HG03097 (cell line): ENCODE measurements around the gene TIMMDC1.
"Not testable (repeated sequence)": the region's sequence is repeated elsewhere in the genome, so short reads cannot be mapped to it uniquely, and the experiment has no call there.

Experiments
- ATAC-seq: cut with Tn5 transposase; IDR thresholded peaks from one replicate; pipeline ENCODE4 v1.9.1; 2021; ENCODE audit not compliant: unreplicated experiment, low FRiP score

TIMMDC1 gene

DNA sequence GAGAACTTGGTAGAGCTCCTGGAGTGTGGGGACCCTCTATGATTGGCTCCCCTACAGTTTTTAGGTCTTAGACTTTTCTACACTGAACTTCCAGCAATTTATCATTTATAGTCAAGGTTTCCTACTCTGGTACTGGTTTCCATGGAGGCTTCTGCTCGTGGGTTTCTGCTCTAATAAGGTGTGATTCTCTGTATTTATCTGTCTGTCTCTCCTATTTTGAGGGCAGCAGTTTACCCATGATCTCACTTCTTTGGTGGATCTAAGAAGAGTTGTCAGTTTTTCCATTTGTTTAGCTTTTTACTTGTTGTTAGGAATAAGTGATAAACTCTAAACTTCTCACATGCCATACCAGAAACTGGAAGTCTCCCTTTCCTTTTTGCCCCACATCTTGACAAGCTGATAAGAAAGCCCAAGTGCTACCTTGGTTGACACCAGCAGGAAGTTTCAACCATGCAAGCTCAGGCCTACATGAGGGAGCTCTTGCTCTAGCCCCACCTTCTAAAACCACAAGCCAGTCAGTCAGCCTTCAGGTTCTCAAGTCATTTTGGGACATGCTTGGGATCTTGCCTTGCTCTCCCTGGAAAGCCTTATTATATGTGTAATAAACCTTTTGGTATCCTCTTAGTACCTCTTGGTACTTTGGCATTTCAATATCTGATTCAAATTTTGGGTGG lies 10.0 kb downstream of the TIMMDC1 start:
- ATAC-seq, result peak; percentile 57

DNA sequence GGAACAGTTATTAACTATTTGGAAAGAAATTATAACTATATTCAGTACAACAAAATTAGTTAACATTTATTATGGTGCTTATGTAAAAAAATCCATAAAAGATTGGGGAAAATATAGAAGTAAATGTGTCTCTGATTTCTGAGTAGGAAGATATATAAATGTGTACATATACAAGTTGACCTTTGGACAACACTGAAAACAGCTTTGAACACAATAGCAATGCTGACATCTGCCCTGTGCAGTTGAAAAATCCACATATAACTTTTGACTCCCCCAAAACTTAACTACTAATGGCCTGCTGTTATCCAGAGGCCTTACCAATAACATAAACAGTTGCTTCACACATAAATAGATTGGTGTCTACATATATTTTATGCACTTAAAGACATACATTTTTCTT lies 12.3 kb downstream of the TIMMDC1 start:
- no peak for ATAC-seq

DNA sequence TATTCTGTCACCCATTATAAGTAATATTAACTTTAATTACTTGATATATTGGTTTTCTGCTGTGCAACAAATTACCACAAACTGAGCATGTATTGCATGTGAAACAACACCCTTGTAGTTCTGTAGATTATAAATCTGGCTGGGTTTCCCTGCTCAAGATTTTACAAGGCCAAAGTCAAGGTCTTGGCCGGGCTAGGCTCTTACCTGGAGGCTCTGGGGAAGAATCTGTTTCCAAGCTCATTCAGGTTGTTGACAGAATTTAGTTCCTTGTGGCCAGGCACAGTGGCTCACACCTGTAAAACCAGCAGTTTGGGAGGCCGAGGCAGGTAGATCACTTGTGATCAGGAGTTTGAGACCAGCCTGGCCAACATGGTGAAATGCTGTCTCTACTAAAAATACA lies 16.3 kb downstream of the TIMMDC1 start:
- ATAC-seq, result no peak

DNA sequence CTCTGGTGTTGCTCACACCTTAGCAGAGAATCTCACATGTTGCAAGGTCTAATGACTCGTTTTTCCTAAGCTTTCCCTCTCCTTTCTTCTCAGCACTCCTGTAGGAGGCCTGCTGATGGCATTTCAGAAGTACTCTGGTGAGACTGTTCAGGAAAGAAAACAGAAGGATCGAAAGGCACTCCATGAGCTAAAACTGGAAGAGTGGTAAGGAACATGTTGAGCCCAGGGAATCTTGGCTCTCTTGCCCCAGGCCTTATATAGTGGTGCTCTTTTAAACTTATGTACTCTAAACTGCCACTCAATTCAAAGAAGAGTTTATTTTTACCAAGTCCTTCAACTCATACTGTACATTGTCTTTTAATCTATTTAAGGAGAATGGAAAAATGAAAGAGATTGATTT lies 18.8 kb downstream of the TIMMDC1 start:
- no peak for ATAC-seq

DNA sequence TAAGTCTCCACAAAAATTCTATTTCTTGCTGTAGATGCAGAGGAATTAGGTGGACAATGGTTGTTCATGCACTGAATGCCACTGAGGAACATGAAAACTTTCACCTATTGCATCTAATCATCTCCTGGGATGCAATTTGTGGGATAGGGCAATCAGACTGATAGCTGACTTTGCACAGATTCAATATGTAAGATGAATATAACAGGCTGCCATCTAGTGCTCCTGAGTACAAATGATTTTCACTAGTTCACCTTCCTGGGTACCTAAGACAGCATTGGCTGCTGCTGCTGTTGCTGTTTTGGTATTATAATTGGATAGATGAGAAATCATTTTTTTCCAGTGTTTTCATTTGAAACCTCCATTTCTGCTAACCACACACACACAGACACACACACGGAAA lies 19.7 kb downstream of the TIMMDC1 start:
- no peak for ATAC-seq

DNA sequence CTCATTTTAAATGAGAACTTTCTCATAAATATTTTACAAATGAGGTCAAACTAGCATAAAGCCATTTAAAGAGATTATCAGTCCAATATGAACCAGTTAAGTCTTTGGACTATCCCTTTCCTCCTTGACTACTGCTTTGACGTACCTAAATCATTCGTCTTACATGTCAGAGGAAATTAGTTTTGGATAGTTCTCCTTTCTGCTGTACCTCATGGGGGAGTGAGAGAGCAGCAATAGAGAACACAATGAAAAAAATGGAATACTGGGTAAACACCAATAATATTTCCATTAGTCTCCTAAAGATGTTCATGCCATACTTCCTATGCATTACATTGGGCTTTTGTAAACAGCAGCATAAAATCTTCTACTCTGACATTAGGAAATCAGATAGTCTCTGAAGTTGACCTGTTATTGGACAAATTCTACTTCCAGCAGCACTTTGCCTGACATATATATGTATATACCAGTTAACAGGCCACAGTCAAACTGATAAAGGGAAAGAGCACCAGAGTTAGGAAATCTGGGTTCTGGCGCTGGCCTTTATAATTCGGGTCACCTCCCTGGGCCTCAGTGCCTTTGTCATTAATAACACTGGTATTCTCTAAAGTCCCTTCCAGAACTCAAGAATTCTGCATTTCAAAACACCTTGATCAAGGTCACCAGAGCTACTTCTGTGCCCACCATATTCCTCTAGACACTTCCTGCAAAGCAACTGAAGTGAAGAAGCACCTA lies 26.8 kb downstream of the TIMMDC1 start:
- ATAC-seq, result no peak

DNA sequence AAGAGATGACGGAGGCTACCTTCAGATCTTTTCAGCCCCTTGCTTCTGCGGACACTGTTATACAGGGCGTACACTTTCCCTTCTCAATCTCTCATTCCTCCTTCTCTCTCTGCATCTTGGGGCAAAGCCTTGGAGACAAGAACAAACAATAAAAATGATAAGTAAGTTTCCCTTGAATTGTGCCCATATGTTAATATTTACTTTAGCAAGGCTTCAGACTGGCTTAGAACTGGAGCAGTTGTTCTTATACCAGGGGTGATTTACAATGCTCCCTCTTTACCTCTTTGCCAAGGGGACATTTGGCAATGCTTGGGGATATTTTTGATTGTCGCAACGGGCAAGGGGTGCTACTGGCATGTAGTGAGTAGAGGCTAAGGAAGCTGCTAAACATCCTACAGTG lies 29.4 kb downstream of the TIMMDC1 start:
- ATAC-seq, result no peak

DNA sequence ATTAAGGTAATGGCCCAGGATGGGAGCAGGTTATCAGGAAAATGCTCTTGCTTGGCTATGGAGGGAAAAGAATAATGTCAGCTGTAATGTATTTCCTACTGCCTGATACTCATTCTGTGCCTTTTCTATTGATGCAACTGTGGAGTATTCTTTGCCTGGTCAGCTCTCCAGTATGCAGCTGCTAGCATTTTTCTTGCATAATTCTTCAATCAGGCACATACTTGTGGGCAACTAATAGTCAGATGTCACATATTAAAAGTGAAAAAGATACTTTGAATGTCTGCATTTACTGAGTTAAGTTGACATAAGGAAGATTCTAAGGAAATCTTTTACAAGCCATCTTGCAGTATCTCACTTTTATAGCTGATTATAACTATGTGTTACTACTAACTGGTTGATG lies 31.5 kb downstream of the TIMMDC1 start:
- ATAC-seq, result no peak

DNA sequence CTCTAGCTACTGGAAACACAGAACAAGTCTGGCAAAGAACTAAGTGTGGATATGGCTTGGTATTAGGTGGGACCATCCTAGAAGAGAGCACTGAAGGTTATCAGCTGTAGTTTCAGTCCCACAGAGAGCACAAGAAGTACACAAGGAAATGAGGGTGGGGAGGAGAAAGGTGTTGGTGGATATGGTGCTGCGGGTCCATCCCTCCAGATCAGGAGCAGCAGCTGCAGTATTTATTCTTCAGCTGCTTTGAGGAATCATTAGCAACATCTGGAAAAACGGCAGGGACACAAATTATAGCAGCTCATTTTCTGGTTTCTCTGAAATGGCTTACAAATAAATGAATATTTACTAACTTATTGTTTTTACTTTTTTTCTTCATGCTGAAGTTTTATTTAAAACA lies 32.1 kb downstream of the TIMMDC1 start:
- ATAC-seq, result no peak

DNA sequence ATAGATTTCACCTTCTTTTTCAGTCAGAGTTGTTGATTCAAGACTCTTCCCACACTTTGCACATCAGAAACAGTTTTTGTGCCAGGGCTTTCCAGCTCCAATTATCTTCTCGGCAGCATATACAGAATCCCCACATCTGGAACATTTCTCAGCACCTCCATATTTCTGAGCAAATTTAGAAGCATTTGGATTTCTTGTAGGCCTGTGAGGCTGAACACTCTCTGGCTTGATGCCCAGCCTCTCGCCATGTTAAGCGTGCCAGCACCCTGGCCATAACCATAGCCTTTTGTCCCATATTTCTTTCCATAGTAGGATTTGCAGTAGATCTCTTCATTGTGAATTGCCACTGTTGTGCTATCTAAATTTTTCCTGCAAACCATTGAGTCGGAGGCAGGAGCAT lies 32.8 kb downstream of the TIMMDC1 start:
- ATAC-seq, result no peak

DNA sequence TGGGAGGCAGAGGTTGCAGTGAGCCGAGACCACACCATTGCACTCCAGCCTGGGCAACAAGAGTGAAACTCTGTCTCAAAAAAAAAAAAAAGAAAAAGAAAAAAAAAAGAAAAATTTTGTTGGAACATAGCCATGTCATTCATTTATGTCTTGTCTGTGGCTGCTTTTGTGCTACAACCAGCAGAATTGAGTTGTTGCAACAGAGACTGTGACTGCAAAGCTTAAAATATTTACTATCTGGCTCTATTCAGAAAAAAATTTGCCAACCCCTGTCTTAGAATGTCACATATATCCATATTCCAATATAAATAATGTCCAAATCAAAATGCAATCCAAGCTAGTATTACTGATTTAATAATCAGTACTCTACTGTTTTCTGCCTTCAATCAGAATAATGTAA lies 35.9 kb downstream of the TIMMDC1 start:
- ATAC-seq, result no peak

DNA sequence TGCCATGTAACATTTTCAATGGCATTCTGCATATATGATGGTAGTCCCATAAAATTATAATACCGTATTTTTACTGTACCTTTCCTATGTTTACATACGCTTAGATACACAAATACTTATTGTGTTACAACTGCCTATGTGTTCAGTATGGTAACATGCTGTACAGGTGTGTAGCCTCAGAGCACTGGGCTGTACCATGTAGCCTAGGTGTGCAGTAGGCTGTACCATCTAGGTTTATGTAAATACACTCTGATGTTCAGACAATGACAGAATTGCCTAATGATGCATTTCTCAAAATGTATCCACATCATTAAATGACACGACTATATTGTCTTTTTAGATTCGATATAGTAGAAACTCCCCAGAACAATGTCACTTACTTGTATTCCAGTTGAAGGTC lies 38.4 kb downstream of the TIMMDC1 start:
- ATAC-seq, result no peak

DNA sequence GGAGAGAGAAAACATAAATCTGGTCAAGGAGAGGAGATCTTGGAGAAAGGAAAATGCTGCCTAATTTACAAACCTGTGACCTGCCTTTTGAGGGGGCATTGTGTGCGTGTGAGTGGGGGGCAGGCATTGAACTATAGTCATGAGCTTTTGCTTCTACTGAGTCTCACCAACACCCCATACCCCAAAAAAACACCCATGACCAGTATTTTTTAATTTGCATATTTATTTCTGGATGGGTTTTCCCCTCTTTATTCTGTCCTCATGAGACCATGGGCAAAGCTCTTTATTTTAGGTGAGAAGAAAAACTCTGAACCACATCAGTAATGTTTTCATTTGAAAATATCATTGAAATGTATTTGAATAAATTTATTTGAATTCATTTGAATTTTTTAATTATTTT lies 40.4 kb downstream of the TIMMDC1 start:
- no peak for ATAC-seq

DNA sequence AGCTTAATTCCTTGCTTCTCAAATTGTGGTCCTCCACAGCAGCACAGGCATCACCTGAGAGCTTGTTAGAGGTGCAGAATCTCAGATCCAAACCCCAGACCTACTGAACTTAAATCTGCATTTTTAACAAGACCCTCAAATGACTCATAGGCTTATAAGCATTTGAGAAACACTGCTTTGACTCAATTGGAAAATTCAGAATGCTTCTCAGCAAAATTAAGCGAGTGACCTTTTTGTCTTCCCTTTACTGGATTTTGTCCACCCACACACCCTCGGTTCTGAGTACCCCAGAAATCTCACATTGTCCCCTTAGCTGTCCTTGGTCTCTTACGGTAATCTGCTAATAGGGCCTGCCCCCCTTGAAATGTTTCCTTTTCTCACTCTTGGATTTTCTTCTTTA lies 43.2 kb downstream of the TIMMDC1 start:
- ATAC-seq, result no peak

DNA sequence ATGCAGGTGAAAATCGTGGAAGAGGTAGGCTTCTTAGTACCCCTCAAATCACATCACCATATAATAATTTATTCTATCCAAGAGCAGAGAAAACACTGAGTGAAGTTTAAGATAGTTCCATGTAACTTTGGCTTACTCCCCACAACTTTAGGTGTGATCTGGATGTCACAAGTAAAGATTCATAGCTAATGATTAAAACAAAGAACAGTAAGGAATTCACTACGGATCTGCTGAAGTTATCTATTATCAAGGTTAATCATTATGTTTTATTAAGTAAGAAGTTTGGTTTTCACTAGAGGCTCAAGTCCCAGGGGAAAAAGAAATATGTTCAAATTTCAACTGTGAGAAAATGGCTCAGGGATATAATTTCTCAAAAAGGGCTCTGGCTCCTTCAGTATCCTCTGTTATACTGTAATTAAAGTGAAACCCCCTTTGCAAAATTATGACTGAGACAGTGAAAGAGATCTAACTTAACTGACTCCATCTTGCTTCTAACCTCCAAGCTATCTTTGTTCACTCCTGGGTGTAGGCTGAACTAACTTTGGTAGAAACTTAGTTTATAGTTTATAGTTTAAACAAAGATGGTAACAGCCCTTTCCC lies 43.9 kb downstream of the TIMMDC1 start:
- ATAC-seq, result peak; percentile 50

DNA sequence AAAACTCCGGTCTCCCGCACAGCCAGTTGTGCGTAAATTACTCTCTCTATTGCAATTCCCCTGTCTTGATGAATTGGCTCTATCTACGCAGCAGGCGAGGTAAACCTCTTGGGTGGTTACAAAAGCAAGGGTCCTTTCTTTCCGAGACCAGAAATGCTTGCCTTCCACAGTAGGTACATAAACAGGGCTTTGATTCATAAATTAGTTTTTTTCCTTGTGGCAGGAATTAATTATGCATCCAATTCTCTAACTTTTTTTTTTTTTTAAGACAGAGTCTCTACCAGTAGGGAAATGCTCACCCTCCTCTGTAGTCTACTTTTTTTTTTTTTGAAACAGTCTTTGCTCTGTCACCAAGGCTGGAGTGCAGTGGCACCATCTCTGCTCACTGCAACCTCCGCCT lies 44.8 kb downstream of the TIMMDC1 start:
- no peak for ATAC-seq

DNA sequence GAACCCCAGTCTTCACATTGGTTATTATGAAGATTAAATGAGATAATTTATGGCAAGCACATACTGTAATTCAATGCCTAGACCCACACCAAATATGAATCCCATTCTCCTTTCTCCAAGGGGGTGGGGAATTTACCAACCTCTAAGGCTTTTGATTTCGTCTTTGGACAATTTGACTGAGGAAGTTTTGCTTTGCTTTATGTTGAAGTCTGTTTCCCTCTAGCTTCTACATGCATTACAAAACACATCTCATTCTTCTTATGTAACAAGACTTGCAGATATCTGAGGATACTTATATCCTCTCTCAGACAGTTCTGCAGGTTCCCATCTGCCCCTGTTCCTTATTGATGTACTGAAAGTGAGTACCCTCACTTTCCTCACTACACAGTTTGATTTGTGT lies 48.9 kb downstream of the TIMMDC1 start:
- ATAC-seq, result no peak

DNA sequence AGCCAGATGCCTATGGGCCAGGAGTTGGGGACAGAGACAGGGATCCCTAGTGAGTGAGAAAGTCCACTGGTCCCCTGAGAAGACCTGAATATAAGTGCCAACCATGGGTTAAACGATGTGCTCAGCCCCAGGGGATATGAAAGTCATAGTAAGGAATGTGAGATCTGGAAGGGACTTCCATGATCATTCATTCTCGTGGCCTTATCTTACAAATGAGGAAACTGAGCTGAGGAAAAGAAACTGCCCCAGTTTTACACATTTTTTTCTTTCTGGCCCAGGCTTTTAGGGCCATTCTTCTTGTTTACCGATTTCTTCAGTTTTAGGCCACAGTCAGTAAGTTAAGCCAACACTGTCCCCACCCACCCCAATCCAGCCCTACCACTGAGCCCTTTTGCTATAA lies 50.0 kb downstream of the TIMMDC1 start:
- no peak for ATAC-seq

DNA sequence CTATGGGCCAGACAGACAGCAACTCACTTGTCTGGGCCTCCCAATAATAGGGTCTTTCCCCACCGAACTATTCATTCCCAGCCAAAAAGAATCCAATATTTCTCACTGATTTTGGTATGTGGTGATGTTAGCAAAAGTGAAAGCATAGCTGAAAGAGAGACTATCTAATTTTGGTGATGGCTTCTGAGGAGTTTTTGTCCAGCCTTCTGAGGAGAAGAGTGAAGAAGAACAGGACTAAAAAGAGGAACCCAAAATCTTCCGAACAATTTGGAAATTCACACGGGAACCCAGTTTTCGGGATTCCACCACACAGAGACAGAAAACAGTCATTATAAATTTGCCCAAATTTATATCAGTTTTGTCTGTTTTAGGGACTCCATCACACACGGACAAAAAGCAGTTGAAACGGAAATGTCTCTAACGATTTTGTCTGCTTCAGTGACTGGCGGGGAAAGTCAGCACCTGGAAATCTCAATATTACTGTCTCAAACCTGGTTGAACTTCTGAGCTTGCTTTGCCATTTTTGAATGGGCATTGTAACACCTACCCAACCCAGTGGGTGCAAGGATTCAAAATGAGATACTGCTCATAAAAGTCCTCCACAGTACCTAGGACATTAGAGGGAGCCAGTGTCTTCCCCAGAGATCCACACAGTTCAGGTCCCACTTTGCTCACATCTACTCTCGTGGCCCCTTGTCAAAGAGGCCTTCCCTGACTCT lies 52.0 kb downstream of the TIMMDC1 start:
- ATAC-seq, result no peak

DNA sequence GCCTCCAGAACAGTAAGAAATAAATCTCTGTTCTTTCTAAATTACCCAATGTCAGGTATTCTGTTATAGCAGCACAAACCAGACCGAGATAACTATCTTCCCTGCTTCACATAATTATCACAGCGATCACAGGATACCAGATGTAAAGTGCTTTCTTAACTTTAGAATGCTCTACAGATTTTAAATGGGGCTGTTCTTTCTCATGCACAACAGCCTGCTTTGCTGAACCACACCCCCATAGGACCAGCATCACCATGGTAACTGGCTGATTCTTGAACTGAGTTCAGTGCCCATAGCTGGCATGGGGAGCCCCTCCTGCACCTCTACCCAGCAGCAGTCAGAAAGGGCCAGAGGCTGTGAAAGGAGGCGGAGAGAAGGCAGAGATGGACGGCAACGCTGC lies 53.3 kb downstream of the TIMMDC1 start:
- ATAC-seq, result no peak

DNA sequence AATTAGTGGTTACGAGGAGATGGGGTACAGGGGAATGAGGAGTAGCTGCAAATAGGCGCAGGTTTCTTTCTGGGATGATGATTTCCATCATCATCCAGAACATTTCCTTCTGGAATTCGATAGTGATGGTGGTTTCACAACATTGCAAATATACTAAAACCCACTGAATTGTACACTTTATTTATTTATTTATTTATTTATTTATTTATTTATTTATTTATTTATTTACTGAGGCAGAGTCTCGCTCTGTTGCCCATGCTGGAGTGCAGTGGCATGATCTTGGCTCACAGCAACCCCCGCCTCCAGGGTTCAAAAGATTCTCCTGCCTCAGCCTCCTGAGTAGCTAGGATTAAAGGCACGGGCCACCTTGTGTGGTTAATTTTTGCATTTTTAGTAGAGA lies 54.6 kb downstream of the TIMMDC1 start:
- not testable (repeated sequence) for ATAC-seq
